Stomach (tissue), 9 donors: ENCODE measurements around the gene MAGEA10. TPM values are rescaled to one million over a fixed set of nuclear protein-coding genes. Genes with fewer than 3 reads are reported as not detected.

ENCODE experiments used
- DNase-seq, 2 donors: peaks; one replicate each; pipeline versions ENCODE4 v3.0.0 to v3.0.0-alpha.2; 2013 to 2019
- H3K27ac ChIP-seq, 5 donors: fragments of 200-600 bp in 4 of 5; sonication (generic) in 4 of 5; one replicate each; pipeline ENCODE4 v1.5.1; 2013 to 2019; ENCODE audit warnings: mild to moderate bottlenecking in 1 of 5, moderate library complexity in 1 of 5
- H3K27me3 ChIP-seq, 3 donors: fragments of 200-600 bp; sonication (generic); one replicate each; pipeline ENCODE4 v1.5.1; 2017 to 2019; ENCODE audit warnings: mixed run types in 1 of 3
- H3K36me3 ChIP-seq, 4 donors: fragments of 200-600 bp; sonication (generic); 1 replicate in 3 of 4; 2 replicates in 1 of 4; pipeline ENCODE4 v1.5.1; 2016 to 2019
- H3K4me1 ChIP-seq, 4 donors: fragments of 200-600 bp; sonication (generic); one replicate each; pipeline ENCODE4 v1.5.1; 2016 to 2019
- H3K4me3 ChIP-seq, 4 donors: fragments of 200-600 bp; sonication (generic) in 3 of 4; one replicate each; pipeline ENCODE4 v1.5.1; 2016 to 2019; ENCODE audit warnings: mild to moderate bottlenecking in 1 of 4
- H3K9me3 ChIP-seq, 4 donors: fragments of 200-600 bp; sonication (generic); one replicate each; pipeline ENCODE4 v1.5.1; 2016 to 2019
- EP300 ChIP-seq: sonication (generic); formaldehyde crosslinking; IDR thresholded peaks from one replicate; pipeline ENCODE4 v1.6.1; 2017; ENCODE audit warnings: antibody characterized with exemption
- POLR2A ChIP-seq, 4 donors: fragments of 450-650 bp; IDR thresholded peaks; one replicate each; pipeline ENCODE4 v1.6.1; 2016; ENCODE audit warnings: antibody characterized with exemption in 4 of 4, control low read depth in 2 of 4, mild to moderate bottlenecking in 1 of 4, moderate library complexity in 1 of 4
- POLR2AphosphoS5 ChIP-seq, 3 donors: sonication (generic); formaldehyde crosslinking; IDR thresholded peaks; one replicate each; pipeline ENCODE4 v1.6.1; 2016; ENCODE audit warnings: antibody characterized with exemption in 3 of 3
- WGBS, 5 donors: extraction: QIAGEN DNeasy Blood & Tissue Kit in 3 of 5; methylation state at CpG; one replicate each; pipeline versions ENCODE4 v1.1.5 to v1.1.7; 2013 to 2018; 5-methylcytosine and 5-hydroxymethylcytosine counted together
- intact Hi-C: fragments of 100-400 bp; cut with DNase I; formaldehyde crosslinking; loops from one replicate; pipeline ENCODE4 v1.15.1; 2023; ENCODE audit warnings: low total_unique reads
- polyA plus RNA-seq, 3 donors: library from polyadenylated mRNA; stranded (reverse); fragments of 200-250 nt; gene quantifications; one replicate each; pipeline ENCODE4 v1.2.3, GENCODE V29; 2013
- total RNA-seq, 5 donors: library from RNA; depleted of rRNA; stranded (reverse); fragments of >200 nt; gene quantifications; one replicate each; pipeline versions ENCODE4 v1.1.0 to v1.2.3, GENCODE V29; 2014 to 2016
- TF ChIP-seq, protein P1 (sequence below), 7 experiments: fragments of 450-650 bp in 4 of 7; fragments of 200-600 bp in 3 of 7; sonication (generic) in 3 of 7; IDR thresholded peaks; one replicate each; pipeline ENCODE4 v1.5.1; 2016 to 2019; ENCODE audit warnings: antibody characterized with exemption in 7 of 7, control low read depth in 2 of 7, mild to moderate bottlenecking in 1 of 7
- donor health status: healthy with polysubstance abuse.
- donor health status: Bipolar disorder and iron deficiency.
- donor health status: healthy.

The MAGEA10 gene
- total and polyA plus RNA-seq, 8 donors = not detected

DNA sequence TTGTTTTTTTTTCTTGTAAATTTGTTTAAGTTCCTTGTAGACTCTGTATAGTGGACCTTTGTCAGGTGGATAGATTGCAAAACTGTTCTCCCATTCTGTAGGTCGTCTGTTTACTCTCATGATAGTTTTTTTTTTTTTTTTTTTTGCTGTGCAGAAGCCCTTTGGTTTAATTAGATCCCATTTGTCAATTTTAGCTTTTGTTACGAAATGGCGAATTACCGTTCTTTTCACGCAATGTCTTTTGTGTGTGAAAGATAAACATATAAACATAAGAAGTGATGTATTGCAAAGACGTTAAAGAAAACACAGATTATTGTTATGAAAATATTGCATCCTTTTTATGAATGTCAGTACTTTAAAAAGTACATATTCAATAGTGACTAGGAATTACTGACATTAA lies 34.5 kb downstream of the MAGEA10 start:
- intact Hi-C loops = no loop called here
- TF ChIP-seq EP300 = no peak
- no peak for TF ChIP-seq POLR2AphosphoS5 (IDR thresholded peaks at IDR 0.05)
- TF ChIP-seq, protein P1, sequence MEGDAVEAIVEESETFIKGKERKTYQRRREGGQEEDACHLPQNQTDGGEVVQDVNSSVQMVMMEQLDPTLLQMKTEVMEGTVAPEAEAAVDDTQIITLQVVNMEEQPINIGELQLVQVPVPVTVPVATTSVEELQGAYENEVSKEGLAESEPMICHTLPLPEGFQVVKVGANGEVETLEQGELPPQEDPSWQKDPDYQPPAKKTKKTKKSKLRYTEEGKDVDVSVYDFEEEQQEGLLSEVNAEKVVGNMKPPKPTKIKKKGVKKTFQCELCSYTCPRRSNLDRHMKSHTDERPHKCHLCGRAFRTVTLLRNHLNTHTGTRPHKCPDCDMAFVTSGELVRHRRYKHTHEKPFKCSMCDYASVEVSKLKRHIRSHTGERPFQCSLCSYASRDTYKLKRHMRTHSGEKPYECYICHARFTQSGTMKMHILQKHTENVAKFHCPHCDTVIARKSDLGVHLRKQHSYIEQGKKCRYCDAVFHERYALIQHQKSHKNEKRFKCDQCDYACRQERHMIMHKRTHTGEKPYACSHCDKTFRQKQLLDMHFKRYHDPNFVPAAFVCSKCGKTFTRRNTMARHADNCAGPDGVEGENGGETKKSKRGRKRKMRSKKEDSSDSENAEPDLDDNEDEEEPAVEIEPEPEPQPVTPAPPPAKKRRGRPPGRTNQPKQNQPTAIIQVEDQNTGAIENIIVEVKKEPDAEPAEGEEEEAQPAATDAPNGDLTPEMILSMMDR (IDR thresholded peaks at IDR 0.05) = no peak
- TF ChIP-seq POLR2A (IDR thresholded peaks at IDR 0.05) = no peak
- Histone ChIP-seq H3K4me1 (no peaks in the 10 kb centered on the region), H3K27ac (no peak overlapping the region), H3K36me3 (no peaks in the 10 kb centered on the region), H3K27me3 (no peaks in the 10 kb centered on the region), H3K9me3 (peaks cover 0 to 3% (median 0%) of the 10 kb centered on the region in 4 donors), H3K4me3 (no peak overlapping the region)
- 61 to 82% (median 77%) methylated on average over 6 of the region's 6 CpGs for WGBS, 5 donors
- no peak for DNase-seq

DNA sequence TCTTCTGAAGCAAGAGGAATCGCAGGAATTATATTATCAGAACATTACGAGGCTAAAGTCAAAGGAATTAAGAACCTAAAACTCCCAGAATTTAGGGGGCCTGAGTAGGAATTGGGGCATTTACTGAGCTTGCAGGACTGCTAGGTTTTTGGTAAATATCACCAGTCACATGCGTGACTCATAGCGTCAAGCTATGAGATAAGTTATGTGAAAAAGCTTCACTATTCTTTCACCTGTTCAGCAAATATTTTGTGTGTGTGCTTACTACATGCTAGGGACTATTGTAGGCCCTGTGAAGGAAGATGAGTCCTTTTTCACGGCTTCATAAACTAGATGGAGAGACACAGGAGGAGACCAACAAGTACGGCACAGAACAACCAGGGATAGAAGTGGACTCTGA lies 52.2 kb downstream of the MAGEA10 start:
- H3K4me1 ChIP-seq = no peaks in the 10 kb centered on the region
- intact Hi-C loops = no loop called here
- H3K4me3 ChIP-seq = no peak overlapping the region
- no peak for DNase-seq
- no peak overlapping the region for H3K27ac ChIP-seq
- no peaks in the 10 kb centered on the region for H3K27me3 ChIP-seq
- no peaks in the 10 kb centered on the region for H3K36me3 ChIP-seq
- TF ChIP-seq POLR2AphosphoS5 (IDR thresholded peaks at IDR 0.05) = no peak
- no peak for TF ChIP-seq POLR2A (IDR thresholded peaks at IDR 0.05)
- TF ChIP-seq EP300 = no peak
- TF ChIP-seq, protein P1 (IDR thresholded peaks at IDR 0.05) = no peak
- H3K9me3 ChIP-seq = no peaks in the 10 kb centered on the region
- WGBS, 5 donors = 78 to 89% (median 87%) methylated on average over 6 of the region's 6 CpGs

Other genes with a start within 250 kb of the MAGEA10 start
- gene MAGEA4, start 225.7 kb downstream of the MAGEA10 start, total RNA-seq = not detected
- gene MAGEA4, start 225.7 kb downstream of the MAGEA10 start, polyA plus RNA-seq = not detected
- gene GABRE, start 163.9 kb downstream of the MAGEA10 start, total RNA-seq = 1,000 to 10,000 TPM in 1 of 5 donors, 10 to 100 TPM in 2, 1 to 10 TPM in 2; 6.2 to 1,253 (median 11.9) TPM
- 10 to 100 TPM in 1 of 3 donors, under 1 TPM in 2; 0.37 to 29.4 (median 0.61) TPM for gene GABRE, start 163.9 kb downstream of the MAGEA10 start, polyA plus RNA-seq